Stimulated activated CD4-positive, alpha-beta T cell treated with anti-CD3 and anti-CD28 coated beads, Interleukin-12 subunit alpha, Interleukin-12 subunit beta, amount 100 ng/mL, for 4 hours (primary cell): Measurements from ENCODE around the gene DQX1.

Experiments
- DNase-seq: peaks from one replicate; pipeline ENCODE4 v3.0.0-alpha.2; 2020

The DQX1 gene

GRCh38 chr2:74553892-74554819 lies 28.1 kb upstream of the DQX1 start, which contains the start of the genes DOK1 and LOXL3:
Gene DOK1, plus strand, starts transcription at chr2:74554720. Its CDS starts 35 bp downstream, at chr2:74554755.
Gene LOXL3, minus strand, starts transcription at chr2:74553942. Its CDS starts 1,308 bp downstream, at chr2:74552634.
- DNase-seq = peak; percentile 88

- no peak for DNase-seq
Measured at GRCh38 chr2:74552914-74553811, 27.1 kb upstream of the DQX1 start.

GRCh38 chr2:74551942-74552913 lies 26.2 kb upstream of the DQX1 start:
- no peak for DNase-seq

GRCh38 chr2:74551530-74551929 lies 25.5 kb upstream of the DQX1 start:
- no peak for DNase-seq

- no peak for DNase-seq
Measured at GRCh38 chr2:74550231-74550630, 24.2 kb upstream of the DQX1 start.

GRCh38 chr2:74548900-74549826 lies 23.1 kb upstream of the DQX1 start:
- DNase-seq = no peak

- DNase-seq = no peak
Measured at GRCh38 chr2:74548285-74548899, 22.4 kb upstream of the DQX1 start.

- DNase-seq = no peak
Measured at GRCh38 chr2:74546004-74546403, 20.0 kb upstream of the DQX1 start.

- DNase-seq = no peak
Measured at GRCh38 chr2:74544634-74545033, 18.6 kb upstream of the DQX1 start.

- no peak for DNase-seq
Measured at GRCh38 chr2:74542978-74543377, 16.9 kb upstream of the DQX1 start.

GRCh38 chr2:74540291-74540690 lies 14.3 kb upstream of the DQX1 start:
- no peak for DNase-seq

- no peak for DNase-seq
Measured at GRCh38 chr2:74538881-74539339, 12.9 kb upstream of the DQX1 start.

GRCh38 chr2:74537140-74537539 lies 11.1 kb upstream of the DQX1 start:
- no peak for DNase-seq

- no peak for DNase-seq
Measured at GRCh38 chr2:74536166-74536950, 10.3 kb upstream of the DQX1 start.

- DNase-seq = no peak
Measured at GRCh38 chr2:74535440-74535965, 9.5 kb upstream of the DQX1 start.

- no peak for DNase-seq
Measured at GRCh38 chr2:74534411-74534810, 8.4 kb upstream of the DQX1 start.

- DNase-seq = no peak
Measured at GRCh38 chr2:74533464-74533863, 7.4 kb upstream of the DQX1 start.

GRCh38 chr2:74532222-74532621 lies 6.2 kb upstream of the DQX1 start:
- DNase-seq = no peak

- no peak for DNase-seq
Measured at GRCh38 chr2:74531666-74532065, 5.6 kb upstream of the DQX1 start.
